Retinal pigment epithelial cell (primary cell): ENCODE measurements around the gene THEMIS2.
"Not testable (repeated sequence)": the region's sequence is repeated elsewhere in the genome, so short reads cannot be mapped to it uniquely, and the experiment has no call there.

ENCODE experiments used
- DNase-seq: peaks from one replicate; pipeline ENCODE4 v3.0.0-alpha.2; 2010; ENCODE audit warnings: low read depth
- H3K4me3 ChIP-seq: 2 replicates; pipeline ENCODE4 v1.5.1; 2011; ENCODE audit warnings: mild to moderate bottlenecking, low read length, control low read depth, moderate library complexity
- CTCF ChIP-seq: conservative IDR thresholded peaks from 2 replicates; pipeline ENCODE4 v1.5.1; 2011; ENCODE audit warnings: low read depth, low read length, control low read depth, inconsistent platforms

The THEMIS2 gene

DNA sequence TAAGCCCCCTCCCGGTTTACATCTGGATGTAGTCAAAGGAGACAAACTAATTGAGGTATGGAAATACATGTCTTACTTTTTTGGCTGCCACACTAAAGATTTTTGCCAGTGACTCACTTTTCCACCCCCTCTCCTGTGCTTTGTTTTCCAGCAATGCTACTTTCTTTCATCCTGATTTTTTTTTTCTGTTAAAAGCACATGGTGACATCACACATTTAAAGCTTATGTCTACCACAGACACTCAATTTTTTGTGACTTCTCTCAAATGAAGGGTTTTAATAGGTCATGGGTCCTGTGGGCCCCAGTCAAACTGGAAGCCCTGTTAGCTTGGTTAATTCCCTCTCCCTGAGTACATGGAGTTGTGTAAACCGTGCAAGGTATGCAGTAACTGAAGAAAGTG is 39.6 kb upstream of the THEMIS2 start:
- TF ChIP-seq CTCF: no peak
- peak; percentile 4 for DNase-seq
- H3K4me3 ChIP-seq: no peak overlapping the region

- H3K4me3 ChIP-seq: no peak overlapping the region
- DNase-seq: no peak
- no peak for TF ChIP-seq CTCF
Measured at GRCh38 chr1:27833470-27833869, 38.9 kb upstream of the THEMIS2 start.

DNA sequence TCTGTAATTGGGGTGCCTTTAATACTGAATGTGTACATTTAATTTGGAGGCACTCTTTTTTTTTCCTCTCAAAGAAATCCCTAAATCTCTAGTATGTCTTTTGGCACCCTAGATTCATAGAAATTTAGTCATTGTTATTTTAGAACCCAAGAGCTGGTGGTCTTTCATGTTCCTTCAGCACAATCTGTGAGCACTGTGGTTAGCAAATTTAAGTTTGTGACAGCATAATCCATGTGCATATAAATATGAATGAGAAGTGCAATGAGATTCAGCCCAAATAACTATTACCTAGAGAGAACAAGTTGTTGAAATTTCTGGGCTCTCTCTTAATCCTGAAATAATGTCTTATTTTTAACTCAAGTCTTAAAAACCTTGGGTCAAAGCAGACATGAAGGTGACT is 37.3 kb upstream of the THEMIS2 start:
- TF ChIP-seq CTCF: no peak
- H3K4me3 ChIP-seq: no peak overlapping the region
- no peak for DNase-seq

GRCh38 chr1:27835501-27835900 is 36.8 kb upstream of the THEMIS2 start:
- no peak for TF ChIP-seq CTCF
- DNase-seq: no peak
- H3K4me3 ChIP-seq: no peak overlapping the region

- no peak for DNase-seq
- no peak overlapping the region for H3K4me3 ChIP-seq
- TF ChIP-seq CTCF: no peak
Measured at GRCh38 chr1:27849951-27850350, 22.4 kb upstream of the THEMIS2 start.

DNA sequence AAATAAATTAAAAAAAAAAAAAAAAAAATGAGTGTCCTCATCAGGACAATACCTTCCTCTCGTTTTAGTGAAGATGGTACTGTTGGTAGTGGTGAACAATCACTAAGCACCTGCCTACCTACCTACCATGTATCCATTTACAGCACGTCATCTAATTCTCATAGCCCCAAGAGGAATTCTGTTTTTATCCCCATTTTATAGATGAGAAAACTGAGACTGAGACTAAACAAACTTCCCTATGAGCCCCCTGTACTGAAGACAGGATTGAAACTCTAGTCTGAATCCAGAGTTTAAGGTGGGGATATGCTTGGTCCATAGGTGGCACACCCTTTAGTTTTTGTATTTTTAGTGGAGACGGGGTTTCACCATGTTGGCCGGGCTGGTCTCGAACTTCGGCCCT is 17.3 kb upstream of the THEMIS2 start:
- no peak for TF ChIP-seq CTCF
- H3K4me3 ChIP-seq: no peak overlapping the region
- no peak for DNase-seq

GRCh38 chr1:27856561-27857343 is 15.6 kb upstream of the THEMIS2 start:
- TF ChIP-seq CTCF: no peak
- no peak for DNase-seq
- H3K4me3 ChIP-seq: no peak overlapping the region

- not testable (repeated sequence) for H3K4me3 ChIP-seq
Measured at GRCh38 chr1:27857552-27857951, 14.8 kb upstream of the THEMIS2 start.

More at GRCh38 chr1:27857552-27857951, 14.8 kb upstream of the THEMIS2 start:
- not testable (repeated sequence) for DNase-seq
